GM18519 (cell line): ENCODE measurements around the gene RCSD1.

Source experiments
- ATAC-seq: cut with Tn5 transposase; IDR thresholded peaks from one replicate; pipeline ENCODE4 v1.9.1; 2021; ENCODE audit warnings: mild to moderate bottlenecking, moderate library complexity; ENCODE audit not compliant: unreplicated experiment, low FRiP score

The RCSD1 gene

GRCh38 chr1:167683226-167683625, 53.2 kb downstream of the RCSD1 start:
- ATAC-seq: no peak

GRCh38 chr1:167683641-167684502, 53.8 kb downstream of the RCSD1 start:
- no peak for ATAC-seq

- no peak for ATAC-seq
Observed at GRCh38 chr1:167685844-167686243, 55.8 kb downstream of the RCSD1 start.

- no peak for ATAC-seq
Observed at GRCh38 chr1:167687919-167688519, 58.0 kb downstream of the RCSD1 start.

- no peak for ATAC-seq
Observed at GRCh38 chr1:167689567-167689920, 59.5 kb downstream of the RCSD1 start.

GRCh38 chr1:167690053-167690452, 60.0 kb downstream of the RCSD1 start:
- ATAC-seq: no peak

- no peak for ATAC-seq
Observed at GRCh38 chr1:167693425-167694045, 63.5 kb downstream of the RCSD1 start.

GRCh38 chr1:167694691-167695090, 64.7 kb downstream of the RCSD1 start:
- no peak for ATAC-seq

- no peak for ATAC-seq
Observed at GRCh38 chr1:167695147-167695546, 65.1 kb downstream of the RCSD1 start.

- ATAC-seq: no peak
Observed at GRCh38 chr1:167695756-167696561, 65.9 kb downstream of the RCSD1 start.

GRCh38 chr1:167697667-167698141, 67.7 kb downstream of the RCSD1 start:
- no peak for ATAC-seq

GRCh38 chr1:167698313-167698712, 68.3 kb downstream of the RCSD1 start:
- ATAC-seq: no peak

GRCh38 chr1:167701510-167701909, 71.5 kb downstream of the RCSD1 start:
- no peak for ATAC-seq

GRCh38 chr1:167703557-167703956, 73.5 kb downstream of the RCSD1 start:
- ATAC-seq: no peak

- ATAC-seq: no peak
Observed at GRCh38 chr1:167704715-167705114, 74.7 kb downstream of the RCSD1 start.

- ATAC-seq: no peak
Observed at GRCh38 chr1:167705250-167705649, 75.2 kb downstream of the RCSD1 start.

- ATAC-seq: no peak
Observed at GRCh38 chr1:167706363-167706762, 76.3 kb downstream of the RCSD1 start.

GRCh38 chr1:167706931-167707877, 77.2 kb downstream of the RCSD1 start:
- peak; percentile 47 for ATAC-seq

- ATAC-seq: no peak
Observed at GRCh38 chr1:167707942-167708341, 77.9 kb downstream of the RCSD1 start.
